C4-2B (cell line): ENCODE results near the gene DOC2B.

ENCODE experiments used
- ZFX ChIP-seq: fragments of 450-650 bp; IDR thresholded peaks from 2 replicates; pipeline ENCODE4 v1.6.1; 2017
- TF ChIP-seq, protein P1 (sequence below): fragments of 450-650 bp; conservative IDR thresholded peaks from 2 replicates; pipeline ENCODE4 v1.5.1; 2017; ENCODE audit warnings: mild to moderate bottlenecking

DNA sequence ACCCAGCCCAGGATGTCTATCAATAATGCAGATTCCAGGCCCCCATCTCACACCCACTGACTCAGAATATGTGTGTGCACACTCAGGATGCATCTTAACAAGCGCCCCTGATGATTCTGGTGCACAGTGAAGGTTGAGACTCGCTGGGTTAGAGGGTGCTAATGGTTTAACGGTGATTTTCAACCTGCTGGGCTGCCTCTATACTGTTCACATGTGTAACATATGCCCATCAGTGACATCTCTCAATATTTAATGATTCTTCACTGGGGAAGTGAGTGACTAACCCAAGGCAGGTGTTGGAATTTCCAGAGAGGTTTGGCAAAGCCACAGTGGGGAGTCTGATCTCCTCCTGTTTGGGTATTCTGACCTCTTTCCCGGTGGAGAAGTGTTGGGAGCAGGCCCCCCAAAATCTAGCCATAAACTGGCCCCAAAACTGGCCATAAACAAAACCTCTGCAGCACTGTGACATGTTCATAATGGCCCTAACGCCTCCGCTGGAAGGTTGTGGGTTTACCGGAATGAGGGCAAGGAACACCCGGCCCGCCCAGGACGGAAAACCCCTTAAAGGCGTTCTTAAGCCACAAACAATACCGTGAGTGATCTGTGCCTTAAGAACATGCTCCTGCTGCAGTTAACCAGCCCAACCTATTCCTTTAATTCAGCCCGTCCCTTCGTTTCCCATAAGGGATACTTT lies 4.1 kb upstream of the DOC2B start:
- TF ChIP-seq, protein P1, sequence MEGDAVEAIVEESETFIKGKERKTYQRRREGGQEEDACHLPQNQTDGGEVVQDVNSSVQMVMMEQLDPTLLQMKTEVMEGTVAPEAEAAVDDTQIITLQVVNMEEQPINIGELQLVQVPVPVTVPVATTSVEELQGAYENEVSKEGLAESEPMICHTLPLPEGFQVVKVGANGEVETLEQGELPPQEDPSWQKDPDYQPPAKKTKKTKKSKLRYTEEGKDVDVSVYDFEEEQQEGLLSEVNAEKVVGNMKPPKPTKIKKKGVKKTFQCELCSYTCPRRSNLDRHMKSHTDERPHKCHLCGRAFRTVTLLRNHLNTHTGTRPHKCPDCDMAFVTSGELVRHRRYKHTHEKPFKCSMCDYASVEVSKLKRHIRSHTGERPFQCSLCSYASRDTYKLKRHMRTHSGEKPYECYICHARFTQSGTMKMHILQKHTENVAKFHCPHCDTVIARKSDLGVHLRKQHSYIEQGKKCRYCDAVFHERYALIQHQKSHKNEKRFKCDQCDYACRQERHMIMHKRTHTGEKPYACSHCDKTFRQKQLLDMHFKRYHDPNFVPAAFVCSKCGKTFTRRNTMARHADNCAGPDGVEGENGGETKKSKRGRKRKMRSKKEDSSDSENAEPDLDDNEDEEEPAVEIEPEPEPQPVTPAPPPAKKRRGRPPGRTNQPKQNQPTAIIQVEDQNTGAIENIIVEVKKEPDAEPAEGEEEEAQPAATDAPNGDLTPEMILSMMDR = no peak
- TF ChIP-seq ZFX = no peak
